GM18873 (cell line): ENCODE results near the gene RASA3.

Source experiments
- ATAC-seq: cut with Tn5 transposase; IDR thresholded peaks from one replicate; pipeline ENCODE4 v1.9.1; 2021; ENCODE audit warnings: mild to moderate bottlenecking, moderate library complexity, moderate number of reproducible peaks; ENCODE audit not compliant: unreplicated experiment, low FRiP score

Gene RASA3

GRCh38 chr13:114012141-114012540 is 120.3 kb downstream of the RASA3 start:
- no peak for ATAC-seq

GRCh38 chr13:114011226-114011625 is 121.2 kb downstream of the RASA3 start:
- no peak for ATAC-seq

GRCh38 chr13:114010401-114011101 is 121.9 kb downstream of the RASA3 start:
- ATAC-seq = no peak

DNA sequence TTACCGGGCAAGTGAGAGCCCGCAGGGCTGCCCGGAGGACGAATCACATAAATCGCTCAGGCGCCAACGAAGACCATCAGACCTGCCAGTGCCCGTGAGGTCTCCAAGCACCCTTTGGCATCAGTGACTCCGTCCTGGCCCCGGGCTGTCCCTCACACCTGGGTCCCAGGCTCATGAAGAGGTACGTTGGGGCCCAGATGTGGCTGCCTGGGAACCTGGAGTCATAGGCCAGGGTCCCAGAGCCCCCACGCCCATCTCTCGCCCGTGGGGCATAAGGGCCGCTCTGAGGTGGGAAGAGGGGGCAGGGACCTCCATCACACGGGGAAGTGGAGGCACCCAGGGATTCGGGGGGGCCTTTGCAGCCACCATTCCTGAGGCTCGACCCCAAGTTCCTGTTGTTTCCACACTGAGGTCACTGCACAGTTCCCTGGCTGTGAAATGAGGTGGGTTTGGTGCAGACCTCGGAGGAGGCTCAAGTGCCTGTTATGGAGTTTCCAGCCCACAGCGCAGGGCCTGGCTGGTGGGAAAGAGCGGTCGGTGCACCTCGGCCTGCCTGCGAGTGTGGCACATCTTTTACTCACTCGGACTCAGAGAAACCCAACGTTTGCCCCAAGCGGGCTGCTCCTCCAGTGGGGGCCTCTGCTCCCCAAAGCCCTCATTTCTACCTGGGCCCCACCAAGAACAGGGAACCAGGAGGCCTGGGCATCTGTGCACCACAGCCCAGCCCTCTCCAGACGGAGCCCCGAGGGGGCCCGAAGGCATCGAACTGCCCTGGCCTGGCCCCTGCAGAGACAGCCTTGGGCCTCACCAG is 122.6 kb downstream of the RASA3 start:
- no peak for ATAC-seq

GRCh38 chr13:114008964-114009589 is 123.3 kb downstream of the RASA3 start:
- ATAC-seq = no peak

DNA sequence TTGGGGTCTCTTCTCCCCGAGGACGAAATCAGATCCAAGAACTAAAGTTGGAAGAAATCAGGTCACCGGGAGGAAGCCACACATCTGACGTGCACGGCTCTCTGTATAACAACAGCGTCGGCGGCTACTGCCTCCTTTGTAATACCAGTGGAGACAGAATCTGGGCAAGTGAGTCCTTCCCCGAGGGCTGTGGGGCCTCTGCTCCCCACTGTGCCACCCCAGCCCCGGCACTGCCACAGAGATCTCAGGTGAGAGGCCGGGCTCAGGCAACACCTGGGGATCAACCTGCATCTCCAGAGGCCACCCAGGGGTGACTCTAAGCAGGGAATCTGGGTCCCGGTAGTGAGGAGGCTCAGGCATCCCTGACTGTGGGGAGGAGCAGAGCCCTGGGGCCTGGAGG is 124.9 kb downstream of the RASA3 start:
- no peak for ATAC-seq

DNA sequence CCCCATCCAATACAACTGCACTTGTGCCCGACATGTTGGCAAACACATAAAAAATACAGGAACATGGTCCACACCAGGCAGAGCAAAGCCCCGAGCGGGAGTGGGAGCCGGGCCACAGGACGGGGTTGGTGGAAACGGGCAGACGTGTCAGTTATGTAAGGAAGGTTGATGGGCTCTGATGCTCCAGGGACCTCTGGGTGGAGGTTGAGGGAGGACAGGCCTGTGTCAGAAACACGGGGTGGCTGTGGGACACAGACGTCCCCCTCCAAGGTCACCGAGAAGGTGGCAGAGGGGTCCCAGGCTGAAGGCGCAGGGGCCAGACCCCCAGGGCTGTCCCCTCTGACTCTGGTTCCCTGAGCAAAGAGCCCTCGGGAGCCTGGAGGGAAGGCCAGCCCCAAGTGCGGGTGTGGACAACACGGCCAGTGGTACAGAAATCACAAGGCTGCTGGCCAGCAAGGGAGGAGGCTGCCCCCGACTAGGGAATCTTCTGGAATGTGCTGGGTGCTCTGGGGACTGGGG is 127.2 kb downstream of the RASA3 start:
- no peak for ATAC-seq

GRCh38 chr13:114004420-114005205 is 127.8 kb downstream of the RASA3 start:
- ATAC-seq = no peak

GRCh38 chr13:114002771-114003321 is 129.6 kb downstream of the RASA3 start:
- no peak for ATAC-seq

- no peak for ATAC-seq
These were observed 130.3 kb downstream of the RASA3 start for GRCh38 chr13:114002009-114002544.

GRCh38 chr13:114001331-114002008 is 131.0 kb downstream of the RASA3 start:
- no peak for ATAC-seq

GRCh38 chr13:114000151-114001040 is 132.0 kb downstream of the RASA3 start:
- ATAC-seq = no peak

- ATAC-seq = no peak
These were observed 132.9 kb downstream of the RASA3 start for GRCh38 chr13:113999618-113999910.

- no peak for ATAC-seq
These were observed 133.4 kb downstream of the RASA3 start for GRCh38 chr13:113998781-113999617.

DNA sequence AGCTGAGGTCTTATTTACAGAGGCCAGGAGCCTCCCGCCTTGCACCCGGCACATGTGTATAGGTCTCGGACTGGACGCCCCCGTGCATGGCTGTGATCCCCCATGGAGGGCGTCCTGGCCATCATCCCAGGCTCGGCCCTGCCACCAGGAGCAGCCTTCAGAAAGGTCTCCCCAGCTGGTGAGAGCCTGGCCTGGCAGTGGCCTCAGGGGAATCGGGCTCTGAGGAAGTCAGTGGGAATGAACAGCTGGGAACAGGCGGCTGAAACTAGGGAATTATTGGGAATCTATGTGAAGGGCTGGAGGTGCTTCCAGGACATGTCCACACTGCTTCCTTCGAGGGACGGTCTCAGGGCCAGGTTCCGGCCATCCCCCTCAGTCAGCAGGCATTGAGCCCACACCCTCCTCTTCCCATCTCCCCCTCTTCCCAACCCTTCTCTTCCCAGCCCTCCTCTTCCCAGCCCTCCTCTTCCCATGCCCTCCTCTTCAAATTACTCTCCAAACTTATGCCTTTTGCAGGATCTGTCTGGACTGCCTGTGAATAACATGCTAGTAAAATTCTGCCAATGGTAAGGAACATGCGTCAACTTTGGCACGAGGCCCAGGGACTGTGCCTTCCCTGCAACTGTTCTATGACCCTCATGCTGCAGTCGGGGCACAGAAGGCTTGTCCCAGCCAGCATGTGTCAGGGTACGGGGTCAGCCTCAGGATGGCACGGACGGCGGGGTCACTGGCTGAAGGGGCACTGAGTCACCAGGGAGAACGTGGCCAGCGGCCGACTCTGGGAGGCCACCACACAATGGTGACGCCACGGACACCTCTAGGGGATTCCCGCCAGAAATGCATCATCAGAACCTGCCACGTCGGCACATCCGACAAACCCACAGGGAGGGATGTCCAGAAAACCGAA is 134.3 kb downstream of the RASA3 start:
- ATAC-seq = no peak

DNA sequence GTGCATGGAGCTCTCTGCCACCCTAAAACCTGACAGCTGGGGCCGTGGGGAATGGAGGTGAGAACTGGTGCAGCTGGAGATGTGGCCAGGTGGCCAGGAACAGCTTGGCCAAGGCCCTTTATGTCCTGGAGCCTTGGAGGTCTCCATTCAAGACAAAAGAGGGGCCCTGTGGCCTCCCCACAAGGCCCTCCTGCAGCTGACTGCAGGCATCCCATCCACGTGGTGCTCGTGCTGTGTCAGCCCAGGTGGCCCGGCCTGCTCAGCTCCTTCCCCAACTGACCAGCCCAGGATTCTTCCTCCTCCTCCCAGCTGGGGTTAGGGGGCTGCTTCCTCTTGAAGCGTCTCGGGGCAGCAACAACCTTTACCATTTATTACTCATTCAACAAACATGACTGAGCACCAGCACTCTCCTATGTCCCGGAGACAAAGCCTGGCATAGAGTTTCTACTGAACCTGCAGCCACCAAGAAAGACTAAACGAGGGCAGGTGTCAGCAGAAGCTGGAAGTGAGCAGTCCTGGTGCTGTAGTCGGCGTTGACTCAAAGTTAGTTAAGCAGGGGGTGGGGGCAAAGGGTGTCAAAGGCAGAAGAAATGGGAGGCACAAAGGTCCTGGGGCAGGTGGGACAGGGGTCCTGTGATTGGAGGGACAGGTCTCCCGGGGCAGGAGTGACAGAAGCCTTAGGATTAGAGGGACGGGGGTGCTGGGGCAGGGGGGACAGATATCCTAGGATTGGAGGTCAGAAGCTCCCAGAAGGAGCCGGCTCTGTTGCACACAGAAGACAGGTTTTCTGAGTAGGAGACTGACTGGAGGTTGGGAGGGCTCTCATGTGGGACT is 135.3 kb downstream of the RASA3 start:
- no peak for ATAC-seq
